Measurements from ENCODE around the gene SENP3.

SENP3 gene

GRCh38 chr17:7557775-7558543 lies 3.8 kb upstream of the SENP3 start (continued):
- TF ChIP-seq ZNF843 (tag by site-specific recombination; IDR thresholded peaks at IDR 0.05) (no peak), ZBTB44 (tag by site-specific recombination; IDR thresholded peaks at IDR 0.05) (no peak), ZNF280D (tag by site-specific recombination; IDR thresholded peaks at IDR 0.05) (no peak), ZBTB6 (tag by site-specific recombination; IDR thresholded peaks at IDR 0.05) (no peak)

GRCh38 chr17:7558544-7559319 lies 3.0 kb upstream of the SENP3 start, which contains the start of gene TNFSF13:
TNFSF13 (plus strand) TSS chr17:7558750; CDS start chr17:7559040, 290 bp downstream.
- no peak within 1 kb of the TSS for H3K4me3 ChIP-seq (ENCODE audit: low read depth, low read length)
- CTCF ChIA-PET, result interaction anchor here (0.5 to 5.1 kb wide), 4 partner anchors 44 to 521 kb away, joined by 3 to 112 read pairs (median 45); partner anchors contain the start of gene TMEM95
- H3K36me3 ChIP-seq (ENCODE audit: control insufficient read depth in 2 of 2, insufficient read depth in 1 of 2, low read length in 2 of 2), result peaks cover 5 to 9% of the 10 kb centered on the region in 2 experiments

GRCh38 chr17:7559320-7560171 lies 2.2 kb upstream of the SENP3 start:
- Histone ChIP-seq H3K9me3 (ENCODE audit: control insufficient read depth, insufficient read depth, low read depth, low read length) (no peaks in the 10 kb centered on the region), H3K27ac (ENCODE audit: extremely low read depth, low read depth, low read length) (peak overlapping the region; percentile 93; the same call in 1 of the 2 replicates), H3K4me3 (ENCODE audit: low read depth, low read length) (no peak overlapping the region), H3K4me1 (ENCODE audit: control insufficient read depth, insufficient read depth, low read length) (peaks cover 11% of the 10 kb centered on the region), H3K36me3 (ENCODE audit: control insufficient read depth in 2 of 2, insufficient read depth in 1 of 2, low read length in 2 of 2) (peaks cover 13 to 17% of the 10 kb centered on the region in 2 experiments)
- ChIA-PET CTCF (interaction anchor here (0.5 to 5.1 kb wide), 42 partner anchors 11 to 520 kb away, joined by 3 to 112 read pairs (median 8); partner anchors contain the start of genes KCTD11, SLC2A4, TMEM102 and TMEM95), POLR2A (interaction anchor here (0.6 to 2.7 kb wide), 18 partner anchors 10 to 230 kb away, joined by 3 to 17 read pairs (median 5); partner anchors contain the start of genes CHRNB1, FXR2, NEURL4 and PLSCR3)
- TF ChIP-seq ZNF610 (tag by site-specific recombination; IDR thresholded peaks at IDR 0.05; ENCODE audit: borderline replicate concordance) (no peak), ZNF600 (tag by site-specific recombination; IDR thresholded peaks at IDR 0.05) (0 out of 2 replicates have a peak, but pooled peaks have one; percentile 16), ZNF777 (tag by site-specific recombination; IDR thresholded peaks at IDR 0.05; ENCODE audit: borderline replicate concordance) (no peak), ZSCAN18 (tag by site-specific recombination; IDR thresholded peaks at IDR 0.05) (no peak), GLIS2 (tag by site-specific recombination; IDR thresholded peaks at IDR 0.05) (0 out of 2 replicates have a peak, but pooled peaks have one; percentile 1), ZNF24 (tag by site-specific recombination; IDR thresholded peaks at IDR 0.05) (no peak), ZSCAN5A (tag by site-specific recombination; IDR thresholded peaks at IDR 0.05) (no peak), PRDM1 (tag by site-specific recombination; IDR thresholded peaks at IDR 0.05) (peak; percentile 27; the same call in 1 of the 2 replicates), ZNF580 (tag by site-specific recombination; IDR thresholded peaks at IDR 0.05) (no peak), ZBTB20 (tag by site-specific recombination; IDR thresholded peaks at IDR 0.05) (no peak)

More at GRCh38 chr17:7558544-7559319, 3.0 kb upstream of the SENP3 start, which contains the start of gene TNFSF13:
- Histone ChIP-seq H3K9me3 (ENCODE audit: control insufficient read depth, insufficient read depth, low read depth, low read length) (no peaks in the 10 kb centered on the region), H3K4me1 (ENCODE audit: control insufficient read depth, insufficient read depth, low read length) (peaks cover 11% of the 10 kb centered on the region), H3K27ac (ENCODE audit: extremely low read depth, low read depth, low read length) (peak within 1 kb of the TSS; percentile 16; the same call in 1 of the 2 replicates)
- TF ChIP-seq ZNF571 (tag by site-specific recombination; IDR thresholded peaks at IDR 0.05) (no peak), GLIS2 (tag by site-specific recombination; IDR thresholded peaks at IDR 0.05) (peak; percentile 29; the same call in 1 of the 2 replicates), ZBTB1 (tag by site-specific recombination; IDR thresholded peaks at IDR 0.05) (no peak)
- POLR2A ChIA-PET, result interaction anchor here (0.6 kb wide), 2 partner anchors 42 to 75 kb away, joined by 3 read pairs; partner anchors contain the start of gene POLR2A

Measured in HEK293 (cell line).